H54 (cell line): ENCODE measurements around the gene BMP8B.

Experiments
- DNase-seq: peaks from one replicate; pipeline ENCODE4 v3.0.0; 2011; ENCODE audit warnings: low spot score, mixed read lengths; ENCODE audit not compliant: insufficient read length
- FAIRE-seq: peaks from 3 replicates; lab custom pipeline; 2011; peaks lifted over from hg19 to GRCh38; lab: Jason Lieb, UNC
- POLR2A ChIP-seq: IDR thresholded peaks from 2 replicates; pipeline ENCODE4 v1.6.1; 2011; ENCODE audit warnings: low read depth, mild to moderate bottlenecking, low read length

The BMP8B gene

DNA sequence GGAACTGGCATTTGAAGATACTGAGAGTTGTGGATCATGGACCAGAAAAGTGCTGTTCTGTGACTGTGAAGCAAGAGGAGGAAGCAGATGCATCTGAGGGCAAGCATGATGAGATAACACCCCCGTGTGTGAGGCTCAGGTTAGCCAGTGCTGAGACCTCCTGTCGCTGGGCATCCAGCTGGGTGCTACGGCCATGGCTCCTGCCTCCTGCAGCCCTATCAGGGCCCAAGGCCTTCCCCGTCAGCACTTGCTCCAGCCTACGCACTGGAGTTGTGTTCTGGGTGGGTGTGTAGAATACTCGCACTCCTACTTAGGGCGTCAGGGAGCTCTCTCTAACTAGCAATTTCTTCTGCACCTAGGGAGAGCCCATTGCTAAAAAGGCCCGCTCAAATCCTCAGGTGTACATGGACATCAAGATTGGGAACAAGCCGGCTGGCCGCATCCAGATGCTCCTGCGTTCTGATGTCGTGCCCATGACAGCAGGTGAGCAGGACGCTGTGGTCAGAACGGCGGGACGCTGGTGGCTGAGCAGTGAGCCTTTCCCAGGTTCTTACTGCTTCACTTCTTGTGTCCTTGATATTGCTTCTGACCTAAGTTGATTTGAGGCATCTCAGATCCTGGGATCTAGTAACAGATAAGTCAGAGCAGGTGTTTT, 43.5 kb downstream of the BMP8B start:
- DNase-seq (no peak), FAIRE-seq (no peak)
- no peak for TF ChIP-seq POLR2A

- DNase-seq: peak; percentile 84
- no peak for FAIRE-seq
- TF ChIP-seq POLR2A: peak; percentile 87
These were observed 49.9 kb downstream of the BMP8B start, which contains the start of gene PPIE for GRCh38 chr1:39738622-39739366. PPIE (plus strand) TSS chr1:39738882; CDS start chr1:39738901, 19 bp downstream.

GRCh38 chr1:39737546-39738169, 51.0 kb downstream of the BMP8B start:
- DNase-seq (no peak), FAIRE-seq (no peak)
- no peak for TF ChIP-seq POLR2A

DNA sequence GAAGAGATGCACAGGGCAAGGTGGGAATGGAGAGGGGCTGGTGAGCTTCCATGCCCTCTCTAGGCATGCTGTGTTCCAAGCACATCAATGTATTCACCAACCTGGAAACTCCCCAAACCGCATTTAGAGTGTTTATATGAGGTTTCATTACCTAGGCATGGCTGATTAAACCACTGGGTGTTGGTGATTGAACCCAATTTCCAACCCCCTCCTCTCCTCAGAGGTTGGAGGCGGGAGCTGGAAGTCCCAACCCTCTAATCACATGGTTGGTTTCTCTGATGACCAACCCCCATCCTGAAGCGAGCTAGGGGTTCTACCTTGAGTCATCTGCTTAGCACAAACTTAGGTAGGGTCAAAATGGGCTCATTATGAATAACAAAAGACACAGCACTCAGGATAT, 52.9 kb downstream of the BMP8B start:
- no peak for FAIRE-seq

DNA sequence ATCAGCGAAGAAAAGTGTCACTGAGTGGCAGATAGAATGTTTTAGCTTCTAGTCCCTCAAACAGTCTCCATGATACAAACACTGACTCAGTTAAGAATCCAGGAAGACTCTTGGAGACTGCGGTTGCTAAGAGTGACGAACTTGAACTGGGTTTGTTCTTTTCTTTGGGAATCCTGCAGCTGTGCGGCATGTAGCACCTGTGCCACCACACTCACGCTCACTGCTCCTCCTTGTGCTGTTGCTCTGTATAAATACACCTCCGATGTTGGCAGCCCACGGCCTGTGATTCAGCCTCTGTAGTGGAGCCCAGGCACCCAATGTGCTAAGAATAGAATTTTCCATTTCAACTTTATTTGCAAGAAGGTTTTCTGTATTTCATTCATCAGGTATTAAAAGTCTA, 55.5 kb downstream of the BMP8B start:
- DNase-seq (no peak), FAIRE-seq (no peak)
- no peak for TF ChIP-seq POLR2A

More for the DNA sequence above, 52.9 kb downstream of the BMP8B start:
- TF ChIP-seq POLR2A: no peak
- no peak for DNase-seq

DNA sequence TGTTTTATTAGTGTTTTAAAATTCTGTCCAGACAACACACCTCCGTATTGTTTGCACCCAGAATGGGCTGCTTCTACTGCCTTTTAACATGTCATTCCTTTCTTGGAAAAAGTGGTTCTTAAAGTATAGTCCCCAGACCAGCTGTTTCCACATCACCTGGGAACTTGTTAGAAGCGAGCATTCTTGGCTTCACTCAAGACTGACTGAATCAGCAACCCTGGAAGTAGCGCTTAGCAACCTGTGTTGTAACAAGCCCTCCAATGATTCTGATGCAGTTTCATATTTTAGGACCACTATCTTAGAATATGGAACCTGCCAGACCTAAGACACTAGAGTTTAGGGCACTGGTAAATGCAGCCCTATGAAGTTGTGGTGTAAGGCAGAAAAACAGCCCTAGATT, 55.9 kb downstream of the BMP8B start:
- no peak for TF ChIP-seq POLR2A
- DNase-seq (no peak), FAIRE-seq (no peak)

DNA sequence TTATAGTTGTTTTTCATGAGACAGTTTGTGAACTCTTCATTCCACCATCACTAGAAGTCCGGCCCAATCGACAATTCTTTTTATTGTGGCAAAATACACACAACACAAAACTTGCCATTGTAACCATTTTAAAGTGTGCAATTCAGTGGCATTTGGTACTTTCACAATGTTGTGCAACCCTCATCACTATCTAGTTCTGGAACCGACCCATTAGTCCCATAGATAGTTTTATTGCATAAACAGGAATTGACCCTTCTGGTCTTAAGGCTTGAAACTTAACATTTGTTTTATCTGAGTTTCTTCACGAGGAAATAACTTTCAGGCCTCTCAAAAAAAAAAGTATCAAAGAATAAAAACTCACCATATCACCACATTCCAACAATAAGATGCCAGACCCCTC, 58.8 kb downstream of the BMP8B start:
- FAIRE-seq: no peak
- DNase-seq: no peak
- no peak for TF ChIP-seq POLR2A

GRCh38 chr1:39729030-39729429, 59.6 kb downstream of the BMP8B start:
- FAIRE-seq (no peak), DNase-seq (no peak)
- TF ChIP-seq POLR2A: no peak

DNA sequence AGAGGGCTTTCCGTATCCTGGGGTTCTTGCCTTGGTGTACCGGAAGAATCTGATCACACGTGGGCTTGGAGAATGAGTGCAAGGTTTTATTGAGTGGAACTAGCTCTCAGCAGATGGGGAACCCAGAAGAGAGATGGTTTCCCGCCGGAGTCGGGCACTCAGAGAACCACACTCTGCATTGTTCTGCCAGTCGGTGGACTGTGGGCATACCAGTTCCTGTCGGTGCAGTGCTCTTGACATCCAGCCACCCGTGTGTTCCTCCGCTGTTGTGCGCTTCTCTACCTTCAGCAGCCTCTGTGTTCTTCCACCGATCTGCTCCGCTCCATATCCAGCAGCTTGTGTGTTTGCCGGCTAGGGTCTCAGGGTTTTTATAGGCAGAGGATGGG, 60.7 kb downstream of the BMP8B start:
- FAIRE-seq (no peak), DNase-seq (no peak)
- no peak for TF ChIP-seq POLR2A

DNA sequence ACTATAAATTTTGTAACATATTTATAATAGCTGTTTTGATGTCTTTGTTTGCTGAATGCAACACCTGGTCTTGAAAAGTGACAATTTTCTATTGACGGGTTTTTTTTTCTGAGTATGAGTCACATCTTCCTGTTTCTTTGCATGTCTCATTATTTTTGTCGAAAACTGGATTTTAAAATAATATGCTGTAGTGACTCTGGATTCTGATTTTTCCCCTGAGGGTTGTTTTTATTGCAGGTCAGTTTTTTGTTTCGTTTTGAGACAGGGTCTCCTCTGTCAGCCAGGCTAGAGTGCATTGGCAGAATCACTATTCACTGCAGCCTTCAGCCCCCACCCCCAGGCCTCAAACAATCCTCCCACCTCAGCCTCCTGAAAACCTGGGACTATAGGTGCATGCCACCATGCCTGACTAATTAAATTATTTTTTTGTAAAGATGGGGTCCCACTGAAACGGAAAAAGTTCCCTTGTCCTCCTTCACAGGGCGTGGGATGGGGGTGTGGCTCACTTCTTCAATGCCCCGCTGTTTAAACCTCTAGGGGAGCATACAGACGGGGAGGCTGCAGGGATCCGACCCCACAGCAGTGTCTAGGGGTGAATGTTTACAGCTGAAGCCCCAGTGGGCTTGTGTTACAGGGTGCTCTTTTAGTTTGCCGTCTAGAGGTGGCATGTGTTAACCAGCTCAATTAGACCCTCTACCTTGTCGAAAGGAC, 61.3 kb downstream of the BMP8B start:
- DNase-seq (no peak), FAIRE-seq (no peak)
- TF ChIP-seq POLR2A: no peak

- DNase-seq (no peak), FAIRE-seq (no peak)
- TF ChIP-seq POLR2A: no peak
These were observed 62.1 kb downstream of the BMP8B start for GRCh38 chr1:39726600-39726999.

DNA sequence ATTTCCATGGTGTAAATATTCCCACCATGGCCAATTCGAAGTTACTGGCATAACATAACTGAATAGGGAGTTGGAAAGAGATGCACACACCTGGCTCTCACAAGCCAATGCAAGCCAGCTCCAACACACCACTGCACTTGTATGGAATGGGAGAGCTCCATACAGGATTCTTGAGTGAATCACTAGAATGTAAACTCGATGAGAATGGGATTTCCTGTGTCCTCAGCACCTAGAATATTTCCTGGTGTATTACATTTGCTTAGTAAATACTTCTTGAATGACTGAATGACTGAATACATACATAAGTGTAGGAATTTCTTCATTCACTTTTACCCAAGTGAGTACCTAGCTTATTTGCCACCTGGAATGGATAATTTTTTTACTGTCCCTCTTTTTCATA, 66.2 kb downstream of the BMP8B start:
- TF ChIP-seq POLR2A: no peak
- no peak for DNase-seq
- FAIRE-seq: peak; percentile 57

DNA sequence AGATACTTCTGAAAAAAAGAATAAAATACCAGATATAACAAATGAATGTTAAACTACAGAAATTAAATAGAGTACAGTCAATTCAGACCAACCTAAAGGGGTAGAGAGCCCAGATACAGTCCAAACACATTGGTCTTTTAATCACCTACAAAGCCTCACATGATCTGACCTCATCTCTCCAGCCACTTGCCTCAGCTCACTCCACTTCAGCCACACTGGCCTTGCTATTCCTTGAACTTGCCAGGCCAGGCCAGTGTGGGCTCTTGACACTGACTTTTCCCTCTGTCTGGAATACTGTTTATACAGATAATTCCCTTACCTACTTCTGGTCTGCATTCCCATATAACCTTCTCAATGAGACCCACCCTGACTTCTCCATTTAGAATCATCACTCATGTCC, 67.0 kb downstream of the BMP8B start:
- DNase-seq: no peak
- FAIRE-seq: no peak
- TF ChIP-seq POLR2A: no peak
